ENCODE results near the gene NRP1.

The NRP1 gene

DNA sequence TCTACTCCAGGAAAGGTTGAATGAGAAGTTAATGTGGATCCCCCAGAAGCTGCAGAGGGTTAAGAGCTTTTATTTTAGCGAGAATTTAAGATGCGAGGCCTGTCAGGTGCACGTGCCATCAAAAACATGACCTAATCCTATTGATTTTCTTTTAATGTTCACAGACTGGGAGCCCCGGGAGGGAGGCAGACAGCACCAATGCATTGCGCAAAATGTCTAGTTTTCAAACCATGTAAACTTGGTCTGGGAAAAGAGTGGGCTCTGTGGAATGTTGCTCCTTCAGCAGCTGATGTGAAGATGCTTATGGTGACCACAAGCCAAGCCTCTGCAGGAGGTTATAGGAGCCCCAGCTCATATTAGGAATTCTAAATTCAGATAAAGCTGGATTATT is 204.5 kb downstream of the NRP1 start:
- DNase-seq (ENCODE audit: low read depth in 2 of 2, low spot score in 1 of 2): no peak

DNA sequence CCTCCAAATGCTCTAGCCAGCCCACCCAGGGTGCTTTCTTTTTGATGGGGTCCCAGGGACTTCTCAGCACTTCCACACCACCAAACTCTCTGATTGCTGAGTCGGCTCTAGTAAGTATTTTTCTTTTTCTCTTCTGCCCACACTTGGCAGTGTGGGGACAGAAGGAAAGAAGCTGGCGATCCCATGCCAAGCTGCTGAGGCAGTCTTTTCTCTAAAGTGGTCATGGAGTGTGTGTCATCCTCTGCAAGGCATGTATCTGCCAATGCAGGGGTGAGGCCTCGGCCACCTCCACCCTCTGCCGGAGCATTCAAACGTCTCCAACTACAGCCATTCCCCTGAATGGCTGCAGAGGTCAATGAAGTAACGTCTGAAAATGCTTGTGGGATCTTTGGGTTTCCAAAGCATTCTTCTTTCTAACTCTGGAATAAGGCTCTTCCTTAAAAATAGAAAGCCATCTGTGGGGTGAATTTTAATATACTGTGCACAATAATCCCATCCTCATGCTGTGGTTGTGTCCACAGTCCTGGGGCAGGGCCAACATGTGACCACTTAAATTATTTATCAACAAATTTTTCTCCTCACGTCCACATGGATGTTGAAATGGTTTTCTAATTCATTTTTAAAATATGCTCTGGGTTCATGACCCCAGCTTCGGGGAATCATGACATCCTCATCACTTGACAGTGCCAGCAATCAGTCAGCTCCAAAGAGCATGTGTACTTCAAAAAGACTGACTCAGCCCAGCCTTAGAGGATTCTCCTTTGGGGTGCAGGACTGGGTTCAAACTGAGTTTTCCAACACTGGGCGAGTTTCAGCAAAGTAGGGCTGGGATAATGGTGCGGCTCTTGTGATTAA is 205.1 kb downstream of the NRP1 start:
- DNase-seq (ENCODE audit: low read depth in 2 of 2, low spot score in 1 of 2): no peak

DNA sequence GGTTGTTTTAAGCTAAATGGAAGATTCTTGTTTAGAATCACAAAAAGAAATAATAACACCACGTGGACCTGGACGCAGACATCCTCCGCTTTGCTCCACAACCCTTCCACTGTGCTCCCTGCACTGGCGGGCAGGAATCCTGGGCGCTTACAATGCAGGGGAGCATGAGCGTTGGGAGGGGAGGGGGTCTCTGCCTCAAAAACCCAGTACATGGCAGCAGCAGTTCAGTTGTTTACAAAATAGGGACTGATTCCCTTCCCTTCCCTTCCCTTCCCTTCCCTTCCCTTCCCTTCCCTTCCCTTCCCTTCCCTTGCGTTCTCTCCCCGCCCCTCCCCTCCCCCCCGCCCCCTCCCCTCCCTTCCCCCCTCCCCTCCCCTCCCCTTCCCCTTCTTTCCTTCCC is 206.8 kb downstream of the NRP1 start:
- no peak for DNase-seq (ENCODE audit: low read depth in 2 of 2, low spot score in 1 of 2)

Measured in stimulated activated CD8-positive, alpha-beta memory T cell treated with anti-CD3 and anti-CD28 coated beads, Interleukin-4, amount 100 ng/mL, for 4 hours (primary cell).